Fibroblast of skin of scalp (primary cell): Measurements from ENCODE around the gene KCNN3.

ENCODE experiments used
- DNase-seq: peaks from one replicate; pipeline ENCODE4 v3.0.0-alpha.2; 2013

The KCNN3 gene

DNA sequence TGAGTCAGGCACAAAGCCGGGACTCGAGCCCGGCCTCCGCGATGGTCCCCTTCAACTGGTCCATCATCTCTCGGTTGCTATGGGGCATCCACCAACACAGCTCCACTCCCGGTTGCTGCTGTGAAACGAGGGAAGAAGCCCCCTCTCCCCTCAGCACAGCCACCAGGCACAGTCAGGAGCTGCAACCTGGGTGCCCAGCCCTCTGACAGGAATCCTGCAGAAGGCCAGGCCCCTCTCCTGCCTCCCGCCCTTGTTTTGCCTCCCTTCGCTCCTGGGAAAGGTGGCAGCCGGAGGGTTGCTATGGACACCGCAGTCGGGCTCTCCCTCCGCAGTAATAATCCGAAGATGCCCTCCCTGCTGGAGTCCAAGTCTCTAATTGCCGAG is 8.9 kb upstream of the KCNN3 start:
- no peak for DNase-seq

DNA sequence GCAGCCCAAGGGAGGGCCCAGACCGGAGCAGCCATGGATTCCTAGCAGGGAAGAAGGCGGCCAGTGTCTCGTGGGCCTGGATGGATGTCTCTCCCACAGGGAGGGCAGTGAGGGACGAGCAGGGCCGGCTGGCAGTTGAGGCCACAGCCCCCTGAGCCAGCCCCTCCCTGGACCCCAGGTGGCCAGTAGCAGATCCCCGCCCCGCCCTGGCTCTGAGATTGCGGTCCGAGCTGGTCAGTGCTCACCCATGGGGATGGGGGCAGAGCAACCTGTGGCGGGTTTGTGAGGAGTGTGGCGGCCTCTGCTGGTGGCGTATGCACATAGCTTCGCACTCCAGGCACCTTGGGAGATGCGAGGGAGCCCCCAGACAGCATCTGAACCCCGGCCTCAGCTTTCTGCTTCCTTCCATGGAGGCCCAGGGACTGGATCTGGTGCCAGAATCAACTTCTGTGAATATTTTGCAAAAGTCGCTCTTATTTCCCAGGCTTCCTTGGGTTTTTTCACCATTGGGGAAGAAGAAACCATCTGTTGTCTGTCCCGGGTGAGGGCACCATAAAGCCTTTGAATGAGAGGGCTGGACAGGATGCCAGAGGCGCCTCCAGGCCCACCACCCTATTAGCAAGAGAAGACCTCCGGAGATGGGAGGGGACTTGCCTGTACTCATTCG is 8.4 kb upstream of the KCNN3 start:
- DNase-seq: peak; percentile 53

GRCh38 chr1:154877370-154877974 is 7.4 kb upstream of the KCNN3 start:
- no peak for DNase-seq

- no peak for DNase-seq
These were observed 6.8 kb upstream of the KCNN3 start for GRCh38 chr1:154876842-154877369.

- DNase-seq: no peak
These were observed 4.4 kb upstream of the KCNN3 start for GRCh38 chr1:154874465-154874864.

DNA sequence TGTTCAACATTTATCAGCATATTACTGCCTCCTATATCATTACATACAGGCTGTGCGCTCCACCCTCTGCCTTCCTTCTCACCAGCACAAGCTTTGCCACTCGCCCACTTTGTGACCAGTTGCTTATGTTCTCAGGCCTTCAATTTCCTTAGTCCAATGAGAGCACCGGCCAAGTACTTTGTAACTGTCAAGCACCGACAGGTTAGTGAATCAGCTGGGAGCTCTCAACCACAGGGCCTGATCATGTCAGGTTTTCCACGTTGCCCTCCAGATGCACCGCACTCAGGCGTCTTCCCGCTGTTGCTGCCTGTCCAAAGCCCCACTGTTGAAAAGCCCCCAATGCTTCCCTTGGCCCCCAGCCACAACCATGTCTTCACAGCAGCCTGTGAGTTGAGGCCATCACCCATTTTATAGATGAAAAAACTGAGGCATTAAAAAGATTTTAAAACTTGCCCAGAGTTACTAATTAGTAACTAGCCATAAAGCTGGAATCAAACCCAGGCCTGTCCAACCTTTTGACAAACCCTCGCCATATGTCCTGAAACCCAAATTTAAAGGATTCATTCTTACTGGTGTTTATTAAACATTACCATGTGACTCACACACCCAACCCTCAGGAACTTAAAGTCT is 3.4 kb upstream of the KCNN3 start:
- DNase-seq: no peak

GRCh38 chr1:154871374-154871773 is 1.3 kb upstream of the KCNN3 start:
- no peak for DNase-seq

DNA sequence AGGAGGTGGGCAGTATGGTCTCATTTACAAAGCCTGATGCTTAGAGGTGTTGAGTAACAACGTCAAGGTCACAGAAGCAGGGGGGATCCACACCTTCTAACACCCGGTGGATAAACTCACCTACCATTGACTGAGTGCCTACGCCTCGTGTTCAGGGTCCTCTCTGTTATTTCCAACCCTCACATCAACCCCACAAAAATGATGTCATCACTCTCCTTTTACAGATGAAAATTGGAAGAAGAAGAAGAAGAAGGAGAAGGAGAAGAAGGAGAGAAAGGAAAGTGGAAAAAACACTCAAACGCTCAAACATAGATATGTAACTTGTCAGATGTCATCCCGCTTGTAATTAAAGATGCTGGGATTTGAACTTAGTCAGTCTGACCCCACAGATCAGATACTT is 653 bp upstream of the KCNN3 start:
- DNase-seq: no peak

DNA sequence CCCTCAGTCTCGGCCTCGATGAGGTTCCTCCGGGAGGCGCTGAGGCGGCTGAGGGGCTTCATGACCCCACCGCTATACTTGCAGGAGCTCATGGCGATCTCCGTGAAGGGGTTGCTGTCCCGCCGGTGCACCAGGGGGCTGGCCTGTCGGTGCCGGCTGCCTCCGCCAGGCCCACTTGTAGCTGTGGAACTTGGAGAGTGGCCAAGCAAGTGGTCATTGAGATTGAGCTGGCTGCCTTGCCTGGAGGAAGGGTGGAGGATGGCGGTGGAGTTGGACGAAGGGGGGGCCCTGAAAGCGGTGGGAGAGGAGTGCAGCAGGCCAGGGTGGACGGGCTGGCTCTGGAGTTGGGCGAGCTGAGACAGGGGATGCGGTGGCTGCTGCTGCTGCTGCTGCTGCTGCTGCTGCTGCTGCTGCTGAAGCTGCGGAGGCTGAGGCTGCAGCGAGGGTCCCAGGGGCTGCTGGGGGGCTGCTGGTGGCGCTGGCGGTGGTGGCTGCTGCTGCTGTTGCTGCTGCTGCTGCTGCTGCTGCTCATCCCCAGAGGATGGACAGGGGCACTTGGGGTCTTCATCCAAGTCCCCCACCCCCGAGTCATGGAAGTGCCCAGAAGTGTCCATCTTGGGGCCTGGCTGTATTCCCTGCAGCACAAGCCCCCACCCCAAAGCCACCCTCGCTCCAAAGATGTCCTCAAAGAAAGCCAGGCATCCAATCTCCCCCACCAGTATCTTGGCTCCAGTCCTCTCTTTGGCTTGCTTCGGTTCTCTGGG is 548 bp downstream of the KCNN3 start:
- peak; percentile 38 for DNase-seq

DNA sequence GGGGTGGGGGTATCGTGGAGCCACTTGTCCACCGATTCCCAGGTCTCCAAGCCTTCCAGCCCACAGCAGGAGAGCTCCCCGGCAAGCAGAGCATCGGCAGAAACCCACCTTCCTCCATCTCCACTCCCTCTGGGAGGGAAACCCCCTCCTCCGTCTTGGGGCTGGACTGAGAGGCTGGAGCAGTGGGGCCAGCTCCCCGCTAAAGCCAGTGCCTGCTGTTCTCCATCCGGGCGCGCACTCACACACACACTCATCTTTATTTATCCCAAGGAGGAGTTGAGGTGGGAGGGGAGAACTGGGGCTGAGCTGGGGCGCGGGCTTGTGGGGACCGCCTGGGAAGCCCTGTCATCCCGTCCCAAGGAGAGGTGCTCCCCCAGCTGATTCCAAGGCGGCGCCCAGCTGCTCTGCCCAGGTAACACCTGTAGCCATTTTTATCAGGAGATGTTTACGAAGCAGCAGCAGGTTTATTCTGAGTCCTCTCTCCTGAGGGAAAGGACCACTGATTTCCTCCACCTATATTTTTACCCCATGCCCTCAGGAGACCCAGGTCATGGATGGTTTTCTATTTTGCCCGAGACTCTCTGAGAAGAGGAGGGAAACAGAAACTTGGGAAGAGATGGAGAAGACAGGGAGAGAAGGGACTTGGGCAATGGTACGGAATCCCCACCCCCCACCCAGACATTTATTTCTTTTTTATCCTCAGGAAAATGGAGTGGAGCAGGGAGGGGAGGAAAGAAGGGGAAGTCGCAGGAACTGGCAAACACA is 2.1 kb downstream of the KCNN3 start:
- DNase-seq: no peak

DNA sequence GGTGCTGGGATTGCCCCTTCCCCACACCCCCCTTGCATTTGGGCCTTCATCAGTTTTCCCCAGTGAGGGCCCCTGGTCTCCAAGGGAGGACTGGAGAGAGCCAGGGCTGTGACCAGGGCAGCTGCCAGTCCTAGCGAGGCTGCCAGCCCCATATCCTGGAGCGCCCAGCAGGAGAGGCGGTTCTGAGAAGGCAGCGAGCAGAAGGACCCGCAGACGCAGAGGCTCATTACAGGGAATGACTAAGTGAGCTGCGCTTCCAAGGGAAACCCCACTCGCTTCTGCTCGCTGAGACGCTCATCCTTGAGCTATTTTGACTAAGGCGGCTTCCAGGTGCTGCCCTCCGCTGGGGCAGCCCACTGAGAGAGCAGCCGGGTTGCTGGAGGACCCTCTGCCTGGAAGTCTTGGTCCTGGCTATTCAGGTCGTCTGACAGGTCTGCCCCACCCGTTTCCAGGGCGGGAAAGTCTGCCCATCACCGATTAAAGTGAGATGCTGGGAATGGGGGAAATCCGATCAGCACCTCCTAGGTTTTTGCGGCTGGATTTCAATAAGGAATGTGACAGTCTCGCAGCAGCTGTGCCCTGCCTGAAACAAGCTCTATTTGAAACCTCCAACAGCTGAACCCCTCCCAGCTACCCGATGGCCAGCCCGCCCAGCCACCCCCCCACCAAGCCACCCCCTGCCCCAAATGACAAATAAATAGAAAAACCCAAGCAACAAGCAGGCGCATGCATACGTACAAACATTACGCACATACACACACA is 2.8 kb downstream of the KCNN3 start:
- DNase-seq: peak; percentile 67

- no peak for DNase-seq
These were observed 3.6 kb downstream of the KCNN3 start for GRCh38 chr1:154866257-154867063.

DNA sequence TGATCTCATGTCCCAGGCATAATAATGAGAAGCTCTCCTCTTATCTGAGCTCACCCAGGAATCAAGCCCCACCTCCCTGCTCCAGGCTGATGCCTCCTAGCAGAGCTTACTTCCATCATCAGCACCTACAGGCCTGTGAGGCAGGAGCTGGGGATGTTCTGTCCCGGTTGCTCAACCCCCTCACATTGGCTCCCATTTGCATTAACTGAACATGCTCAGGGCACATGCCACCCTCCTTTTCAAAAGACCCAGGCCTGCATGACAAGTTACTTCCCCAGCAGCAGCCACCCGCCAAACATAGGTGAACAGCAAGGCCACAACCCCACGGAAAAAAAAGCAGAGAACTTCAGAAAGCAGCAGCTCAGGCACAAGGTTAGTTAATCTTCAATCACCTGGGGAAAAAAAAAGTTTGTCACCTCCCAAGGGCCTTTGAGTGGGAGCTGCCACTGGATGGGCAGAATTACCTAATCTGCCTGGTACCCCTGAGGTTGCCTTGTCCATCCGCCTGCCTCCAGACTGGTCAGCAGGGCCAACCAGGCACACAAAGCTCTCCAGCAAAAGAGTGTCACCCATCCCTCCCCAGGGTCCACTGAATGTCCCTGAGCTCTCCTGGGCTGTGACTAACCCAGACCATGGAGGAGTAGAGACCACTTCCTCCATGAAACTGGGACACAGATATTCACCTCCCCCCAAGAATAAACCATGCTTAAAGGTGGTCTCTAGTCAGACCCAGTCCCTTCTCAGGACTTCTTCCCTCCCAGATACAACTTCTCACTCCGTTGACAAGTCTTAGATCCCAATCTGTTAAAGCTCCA is 4.4 kb downstream of the KCNN3 start:
- DNase-seq: no peak

DNA sequence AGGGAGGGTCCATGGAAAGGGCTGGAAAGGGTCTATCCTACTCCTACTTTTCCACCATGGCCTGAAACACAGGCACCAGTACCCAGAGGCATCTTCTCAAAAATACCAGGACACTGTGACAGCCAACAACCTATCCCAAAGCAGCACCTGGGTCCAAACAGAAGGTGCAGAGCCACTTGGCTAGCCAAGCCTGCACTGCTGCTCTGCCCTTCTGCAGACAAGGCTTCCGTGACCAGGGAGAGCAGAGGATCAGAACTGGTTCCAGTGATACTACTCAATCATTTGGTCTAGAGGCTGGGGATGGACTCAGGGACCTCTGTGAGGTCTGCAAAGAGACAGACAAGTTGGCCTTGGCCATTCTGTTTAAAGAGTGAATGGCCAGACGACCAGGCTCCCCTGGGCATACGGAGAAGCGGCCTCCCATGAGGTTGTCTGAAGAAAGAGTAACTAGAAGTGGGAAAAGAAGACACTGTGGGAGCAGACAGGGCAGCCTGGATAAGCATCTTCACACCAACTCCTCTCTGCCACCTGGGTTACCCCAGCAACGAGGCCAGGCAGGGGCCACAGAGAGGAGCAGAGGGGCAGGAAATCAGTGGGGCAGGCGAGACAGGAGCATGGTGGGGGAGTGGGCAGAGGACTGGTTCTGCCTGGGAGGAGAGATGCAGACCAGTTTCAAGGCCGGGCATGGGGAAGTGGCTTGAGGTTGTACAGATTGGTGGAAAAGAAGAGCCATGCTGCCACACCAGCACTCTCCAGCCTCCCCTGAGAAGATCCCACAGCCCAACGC is 5.7 kb downstream of the KCNN3 start:
- DNase-seq: no peak

- peak; percentile 76 for DNase-seq
These were observed 6.5 kb downstream of the KCNN3 start for GRCh38 chr1:154863315-154864174.

DNA sequence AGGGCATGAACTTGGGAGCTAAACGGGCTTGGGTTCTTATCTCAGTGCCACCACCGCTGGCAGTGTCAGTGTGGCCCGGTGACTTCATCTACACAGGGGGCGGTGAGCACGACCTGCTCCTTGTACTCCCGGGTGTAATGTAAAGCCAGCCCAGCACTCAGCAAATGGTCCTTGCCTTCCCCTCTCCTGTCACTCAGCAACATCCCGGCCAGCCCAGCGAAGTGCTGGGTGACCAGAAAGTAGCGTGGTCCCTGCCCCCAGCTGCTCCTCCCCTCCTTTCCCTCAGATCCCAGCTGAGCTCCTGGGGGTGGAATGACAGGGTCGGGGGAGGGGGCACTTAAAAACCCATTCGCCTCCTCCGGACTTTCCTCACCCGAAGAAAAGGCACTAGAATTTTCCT is 7.2 kb downstream of the KCNN3 start:
- no peak for DNase-seq

DNA sequence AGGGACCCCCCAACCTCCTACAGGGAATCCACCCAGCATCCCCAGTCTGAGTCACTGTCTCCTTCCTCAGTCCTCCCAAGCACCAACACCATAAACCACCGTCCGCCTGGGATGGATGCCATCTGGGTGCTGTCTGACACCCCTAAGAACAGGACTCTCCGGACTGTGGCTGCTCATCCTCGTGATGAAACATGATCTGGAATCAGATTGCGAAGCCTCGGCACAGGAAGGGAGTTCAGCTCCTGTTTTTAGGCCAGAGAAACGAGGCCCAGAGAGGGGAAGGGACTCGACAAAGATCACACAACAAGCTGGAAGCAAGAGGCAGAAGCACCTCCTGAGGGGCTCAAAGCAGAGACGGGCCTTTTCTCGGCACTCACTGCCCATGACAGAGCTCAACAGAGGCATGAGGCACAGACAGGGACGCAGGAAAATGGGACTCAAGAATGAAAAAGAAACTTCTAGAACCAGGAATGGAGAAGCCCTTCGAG is 8.4 kb downstream of the KCNN3 start:
- peak; percentile 27 for DNase-seq
